ENCODE data around the gene KLRC2.
"Not testable (repeated sequence)": the region's sequence is repeated elsewhere in the genome, so short reads cannot be mapped to it uniquely, and the experiment has no call there.

Gene KLRC2

GRCh38 chr12:10405294-10405693 lies 30.5 kb downstream of the KLRC2 start:
- DNase-seq (ENCODE audit: low read depth) = no peak

- DNase-seq (ENCODE audit: low read depth) = no peak
Observed at GRCh38 chr12:10404798-10405197, 31.0 kb downstream of the KLRC2 start.

- no peak for DNase-seq (ENCODE audit: low read depth)
Observed at GRCh38 chr12:10400829-10401228, 35.0 kb downstream of the KLRC2 start.

- DNase-seq (ENCODE audit: low read depth) = no peak
Observed at GRCh38 chr12:10398168-10398567, 37.6 kb downstream of the KLRC2 start.

- no peak for DNase-seq (ENCODE audit: low read depth)
Observed at GRCh38 chr12:10397296-10397695, 38.5 kb downstream of the KLRC2 start.

- DNase-seq (ENCODE audit: low read depth) = not testable (repeated sequence)
Observed at GRCh38 chr12:10396176-10396575, 39.6 kb downstream of the KLRC2 start.

GRCh38 chr12:10395390-10395998 lies 40.3 kb downstream of the KLRC2 start:
- DNase-seq (ENCODE audit: low read depth) = no peak

- not testable (repeated sequence) for DNase-seq (ENCODE audit: low read depth)
Observed at GRCh38 chr12:10394531-10395152, 41.2 kb downstream of the KLRC2 start.

GRCh38 chr12:10393291-10393690 lies 42.5 kb downstream of the KLRC2 start:
- DNase-seq (ENCODE audit: low read depth) = no peak

- DNase-seq (ENCODE audit: low read depth) = no peak
Observed at GRCh38 chr12:10392394-10392930, 43.3 kb downstream of the KLRC2 start.

GRCh38 chr12:10390991-10391390 lies 44.8 kb downstream of the KLRC2 start:
- DNase-seq (ENCODE audit: low read depth) = not testable (repeated sequence)

- DNase-seq (ENCODE audit: low read depth) = no peak
Observed at GRCh38 chr12:10389904-10390303, 45.9 kb downstream of the KLRC2 start, which contains the start of gene KLRK1. TSS of gene KLRK1 (minus strand) at chr12:10390041. CDS start at chr12:10388810, 1,231 bp downstream.

GRCh38 chr12:10388624-10389413 lies 47.0 kb downstream of the KLRC2 start:
- no peak for DNase-seq (ENCODE audit: low read depth)

GRCh38 chr12:10387498-10387897 lies 48.3 kb downstream of the KLRC2 start:
- DNase-seq (ENCODE audit: low read depth) = not testable (repeated sequence)

- no peak for DNase-seq (ENCODE audit: low read depth)
Observed at GRCh38 chr12:10386857-10387256, 49.0 kb downstream of the KLRC2 start.

GRCh38 chr12:10385166-10385613 lies 50.6 kb downstream of the KLRC2 start:
- no peak for DNase-seq (ENCODE audit: low read depth)

- DNase-seq (ENCODE audit: low read depth) = no peak
Observed at GRCh38 chr12:10384191-10384590, 51.6 kb downstream of the KLRC2 start.

- no peak for DNase-seq (ENCODE audit: low read depth)
Observed at GRCh38 chr12:10381928-10382628, 53.7 kb downstream of the KLRC2 start.
